GM18519 (cell line): Measurements from ENCODE around the gene ELL.

Source experiments
- ATAC-seq: cut with Tn5 transposase; IDR thresholded peaks from one replicate; pipeline ENCODE4 v1.9.1; 2021; ENCODE audit warnings: mild to moderate bottlenecking, moderate library complexity; ENCODE audit not compliant: unreplicated experiment, low FRiP score

Gene ELL

DNA sequence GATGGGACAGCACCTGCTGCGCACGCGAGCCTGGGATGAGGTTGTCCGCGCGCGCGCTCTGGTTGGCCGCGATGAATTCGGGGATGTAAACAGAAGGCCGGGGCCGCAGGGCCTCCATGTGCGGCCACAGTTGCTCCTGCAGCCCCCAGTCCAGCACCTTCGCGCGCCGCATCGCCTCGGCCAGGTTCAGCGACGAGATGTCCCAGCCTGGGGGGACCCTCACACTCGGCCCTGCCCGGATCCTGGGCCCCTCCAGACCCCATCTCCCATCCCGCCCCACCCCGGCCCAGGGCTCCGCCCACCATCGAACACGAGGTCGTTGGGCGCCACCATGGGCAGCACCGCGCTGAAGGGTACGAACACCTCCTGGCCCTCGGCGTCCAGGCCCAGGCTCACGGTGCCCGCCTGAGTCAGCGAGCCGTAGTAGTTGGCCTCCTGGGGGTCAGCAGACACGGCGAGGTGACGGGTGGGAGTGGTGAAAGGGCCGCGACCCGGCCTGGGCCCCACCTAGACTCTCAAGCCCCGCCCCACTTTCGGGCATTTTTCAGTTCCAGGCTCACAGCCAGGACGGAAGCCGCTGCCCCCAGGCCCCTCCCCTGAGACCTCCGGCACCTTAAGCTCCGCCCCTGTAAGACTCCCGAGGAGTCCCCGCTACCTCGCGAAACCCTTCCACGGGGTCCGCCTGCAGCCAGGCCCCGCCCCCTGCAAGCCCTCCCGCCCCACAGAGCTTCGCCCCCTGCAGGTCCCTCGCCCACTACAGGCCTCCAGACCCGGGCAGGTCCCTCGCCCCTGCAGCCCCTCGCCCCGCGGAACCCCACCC, 85.0 kb downstream of the ELL start:
- ATAC-seq: no peak

- ATAC-seq: no peak
Observed at GRCh38 chr19:18435842-18436670, 85.8 kb downstream of the ELL start.

- no peak for ATAC-seq
Observed at GRCh38 chr19:18435178-18435841, 86.6 kb downstream of the ELL start.

DNA sequence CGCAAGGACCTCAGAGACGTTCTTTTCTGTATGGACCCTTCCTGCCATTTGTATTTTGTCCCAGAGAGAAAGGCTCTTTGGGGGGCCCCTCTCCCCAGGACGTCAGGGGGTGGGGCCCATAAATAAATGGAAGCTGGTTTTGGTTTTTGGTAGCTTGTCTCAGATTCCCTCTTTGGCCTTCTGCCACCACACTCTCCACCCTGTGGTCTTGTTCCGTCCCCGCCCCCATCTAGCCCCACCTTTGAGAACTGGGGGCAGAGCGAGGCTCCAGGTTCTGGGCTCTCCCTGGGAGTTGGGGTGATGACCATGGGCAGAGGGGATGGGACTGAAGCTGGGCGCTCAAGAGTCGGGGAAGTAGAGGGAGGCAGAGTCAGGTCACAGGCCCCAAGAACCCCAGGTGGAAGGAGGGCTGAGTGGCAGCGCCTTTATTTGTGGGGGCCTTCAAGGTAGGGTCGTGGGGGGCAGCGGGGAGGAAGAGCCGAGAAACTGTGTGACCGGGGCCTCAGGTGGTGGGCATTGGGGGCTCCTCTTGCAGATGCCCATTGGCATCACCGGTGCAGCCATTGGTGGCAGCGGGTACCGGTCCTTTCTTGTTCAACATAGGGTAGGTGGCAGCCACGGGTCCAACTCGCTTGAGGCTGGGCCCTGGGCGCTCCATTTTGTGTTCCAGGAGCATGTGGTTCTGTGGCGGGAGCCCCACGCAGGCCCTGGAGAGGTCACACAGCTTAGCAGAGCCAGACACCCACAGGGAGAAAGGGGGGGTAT, 87.3 kb downstream of the ELL start:
- no peak for ATAC-seq

DNA sequence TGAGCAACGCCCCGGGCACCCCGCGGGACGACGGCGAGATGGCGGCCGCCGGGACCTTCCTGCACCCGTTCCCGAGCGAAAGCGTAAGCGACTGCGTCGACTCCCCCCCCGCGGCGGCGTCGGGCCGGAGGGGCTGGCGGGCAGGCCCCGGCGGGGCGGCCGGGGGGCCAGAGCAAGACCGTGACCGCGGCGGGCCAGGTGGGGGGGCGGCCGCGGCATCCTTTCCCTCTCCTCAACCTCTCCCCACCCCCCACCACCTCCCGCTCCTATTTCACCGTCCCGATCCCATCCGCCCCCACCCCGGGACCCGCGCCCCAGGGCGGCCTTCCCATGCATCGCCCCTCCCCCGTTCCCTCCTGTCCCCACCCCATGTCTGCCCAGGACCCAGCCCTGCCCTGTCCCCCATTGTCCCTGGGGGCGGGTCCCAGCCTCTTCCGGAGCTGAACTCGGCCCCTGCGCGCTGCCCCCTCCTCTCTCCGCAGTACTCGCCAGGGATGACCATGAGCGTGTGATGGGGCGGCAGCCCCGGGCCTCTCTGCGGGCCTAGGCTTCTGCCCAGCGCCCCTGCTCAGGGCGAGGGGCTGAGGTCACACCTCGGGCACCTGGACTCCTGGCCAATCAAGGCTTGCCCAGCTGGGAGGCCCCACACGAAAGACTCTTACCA, 88.0 kb downstream of the ELL start:
- no peak for ATAC-seq

- no peak for ATAC-seq
Observed at GRCh38 chr19:18433015-18433691, 88.7 kb downstream of the ELL start.

DNA sequence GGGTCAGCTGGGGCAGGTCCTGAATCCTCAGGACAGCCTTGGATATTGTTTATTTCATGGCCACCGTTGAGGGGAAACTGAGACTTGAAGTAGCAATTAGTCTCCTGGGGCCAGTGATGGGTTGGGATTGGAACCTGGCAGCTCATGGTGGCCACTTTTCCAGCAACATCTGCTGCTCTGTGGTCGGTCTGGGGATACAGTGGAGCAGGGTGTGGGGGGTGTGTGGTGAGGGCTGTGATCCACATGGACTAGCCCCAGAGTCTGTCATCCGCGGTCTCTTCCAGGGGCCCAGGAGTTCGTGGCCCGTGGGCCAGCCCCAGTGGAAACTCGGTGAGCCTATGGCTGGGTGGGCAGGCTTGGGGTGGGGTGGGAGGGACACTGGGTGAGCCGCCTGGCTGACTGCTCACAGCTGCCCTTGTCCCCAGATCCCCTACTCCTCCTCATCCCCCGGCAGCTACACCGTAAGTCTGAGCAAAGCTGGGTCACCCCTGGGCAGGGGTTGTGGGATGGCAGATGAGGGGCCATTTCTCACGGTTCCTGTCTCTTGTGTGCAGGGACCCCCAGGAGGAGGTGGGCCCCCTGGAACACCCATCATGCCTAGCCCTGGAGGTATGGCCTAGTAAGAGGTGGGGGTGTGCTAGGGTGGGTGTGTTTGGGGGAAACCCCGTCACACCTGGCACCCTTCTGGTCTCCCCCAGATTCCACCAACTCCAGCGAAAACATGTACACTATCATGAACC, 89.4 kb downstream of the ELL start:
- ATAC-seq: no peak

DNA sequence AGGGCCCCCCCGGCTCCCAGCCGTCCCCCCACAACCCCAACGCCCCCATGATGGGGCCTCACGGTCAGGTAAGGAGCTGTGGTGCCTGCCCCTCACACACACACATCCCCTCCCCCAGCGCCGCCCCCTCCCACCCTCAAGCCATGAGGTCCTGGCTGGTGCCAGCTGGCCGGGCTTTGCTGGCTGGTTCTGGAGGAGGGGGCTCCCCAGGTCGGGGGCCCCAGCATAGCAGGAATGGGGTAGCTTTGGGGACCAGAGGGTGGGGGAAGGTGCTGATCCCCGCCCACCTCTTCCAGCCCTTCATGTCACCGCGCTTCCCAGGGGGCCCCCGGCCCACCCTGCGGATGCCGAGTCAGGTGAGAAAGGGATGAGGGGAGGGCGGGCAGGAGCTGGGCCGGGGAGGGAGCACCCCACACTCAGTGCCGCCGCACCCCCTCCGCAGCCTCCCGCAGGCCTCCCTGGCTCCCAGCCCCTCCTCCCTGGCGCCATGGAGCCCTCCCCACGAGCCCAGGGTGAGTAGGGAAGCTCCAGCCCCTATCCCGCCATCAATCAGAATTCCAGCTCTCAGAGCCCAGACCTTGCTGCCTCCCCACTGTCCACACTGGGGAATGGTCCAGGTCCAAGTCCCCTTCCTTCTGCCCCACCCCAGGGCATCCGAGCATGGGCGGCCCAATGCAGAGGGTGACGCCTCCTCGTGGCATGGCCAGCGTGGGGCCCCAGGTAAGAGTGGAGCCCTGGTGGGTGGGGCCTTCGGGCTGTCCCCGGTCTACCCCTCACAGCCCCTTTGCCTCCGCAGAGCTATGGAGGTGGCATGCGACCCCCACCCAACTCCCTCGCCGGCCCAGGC, 90.3 kb downstream of the ELL start:
- no peak for ATAC-seq

DNA sequence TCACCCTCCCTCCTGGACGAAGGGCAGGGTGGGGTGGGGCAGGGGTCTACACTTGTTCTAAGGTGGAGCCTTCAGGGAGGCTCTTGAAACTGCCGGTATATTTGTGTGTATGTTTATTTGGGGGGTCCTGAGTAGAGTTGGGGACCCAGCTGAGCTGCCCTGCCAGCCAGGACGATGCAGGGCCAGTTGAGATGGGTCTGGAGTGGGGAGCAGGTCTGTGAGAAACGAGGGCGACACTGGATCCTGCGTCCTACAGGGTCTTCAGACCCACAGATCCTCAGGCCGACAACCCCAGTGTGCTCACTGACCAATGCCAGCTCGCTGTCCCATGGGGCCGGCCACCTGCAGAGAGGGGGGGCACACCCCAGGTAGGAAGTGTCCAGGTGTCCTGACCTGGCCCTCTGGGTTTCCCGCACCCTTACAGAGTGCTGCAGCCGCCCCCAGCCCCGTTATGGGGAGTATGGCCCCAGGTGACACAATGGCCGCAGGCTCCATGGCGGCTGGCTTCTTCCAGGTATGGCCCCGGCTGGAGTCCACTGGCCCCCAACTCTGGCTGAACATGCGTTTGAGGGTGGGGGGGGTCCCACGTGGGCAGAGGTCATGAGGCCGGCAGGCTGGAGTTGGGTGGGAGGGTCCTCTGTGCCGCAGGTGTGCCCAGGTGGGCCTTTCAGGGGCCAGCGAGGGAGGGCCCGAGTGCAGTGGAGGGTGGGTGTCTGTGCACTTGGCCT, 91.3 kb downstream of the ELL start:
- ATAC-seq: no peak

GRCh38 chr19:18429717-18430416, 92.0 kb downstream of the ELL start:
- no peak for ATAC-seq

DNA sequence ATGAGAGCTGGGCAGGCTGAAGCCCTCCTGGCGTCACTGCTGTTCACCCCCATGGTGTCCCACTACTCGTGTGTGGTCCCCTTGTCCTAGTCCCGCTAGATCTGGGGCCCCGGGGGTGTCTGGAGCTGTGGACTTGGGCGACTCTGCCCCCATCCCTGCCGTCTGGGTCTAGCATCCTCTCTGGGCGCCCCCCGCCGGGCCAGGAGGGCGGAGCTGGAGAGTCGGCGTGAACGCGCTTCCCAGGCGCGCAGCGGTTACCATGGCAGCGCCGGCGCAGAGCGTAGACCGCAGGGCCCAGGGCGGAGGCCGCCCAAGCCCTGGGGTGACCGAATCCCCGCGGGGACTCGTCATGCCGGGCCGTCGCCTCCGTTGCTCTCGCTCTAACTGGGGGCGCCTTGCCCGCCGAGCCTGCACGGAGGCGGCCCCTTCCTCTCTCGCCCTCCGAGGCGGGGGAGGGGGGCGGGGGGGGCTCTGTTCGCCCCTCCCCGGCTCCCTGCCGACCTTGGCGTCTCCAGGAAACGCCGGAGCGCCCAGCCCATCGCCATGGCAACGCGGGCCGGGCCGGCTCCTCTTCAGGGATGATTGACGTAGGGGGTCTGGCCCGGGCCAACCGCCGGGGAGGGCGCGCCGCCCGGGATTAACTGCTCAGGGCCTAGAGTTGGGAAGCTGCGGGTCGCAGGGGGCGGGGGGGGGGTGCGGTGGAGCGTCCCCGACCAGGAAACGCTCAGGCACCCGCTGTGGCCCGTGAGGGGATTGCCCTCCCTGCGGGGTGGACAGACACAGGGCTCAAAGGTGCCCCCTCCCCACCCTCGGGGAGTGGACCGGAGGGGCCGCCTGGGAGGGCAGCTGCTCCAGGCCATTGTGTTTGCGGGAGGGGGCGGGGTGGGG, 92.8 kb downstream of the ELL start:
- peak; percentile 60 for ATAC-seq

- ATAC-seq: no peak
Observed at GRCh38 chr19:18428173-18428786, 93.6 kb downstream of the ELL start.

GRCh38 chr19:18427743-18428113, 94.1 kb downstream of the ELL start:
- ATAC-seq: no peak

- ATAC-seq: no peak
Observed at GRCh38 chr19:18427080-18427742, 94.7 kb downstream of the ELL start.

GRCh38 chr19:18426416-18426767, 95.5 kb downstream of the ELL start:
- ATAC-seq: no peak
